GM18505 (cell line): ENCODE measurements around the gene NDUFS6.
"Not testable (repeated sequence)": the region's sequence is repeated elsewhere in the genome, so short reads cannot be mapped to it uniquely, and the experiment has no call there.

ENCODE experiments used
- ATAC-seq: cut with Tn5 transposase; IDR thresholded peaks from one replicate; pipeline ENCODE4 v1.9.1; 2021; ENCODE audit not compliant: unreplicated experiment
- POLR2A ChIP-seq: IDR thresholded peaks from 4 replicates; pipeline ENCODE4 v1.6.1; 2011; ENCODE audit warnings: borderline replicate concordance; ENCODE audit not compliant: insufficient read depth, insufficient read length; ENCODE audit errors: extremely low read depth

NDUFS6 gene

GRCh38 chr5:1836891-1837880 lies 36.0 kb downstream of the NDUFS6 start:
- ATAC-seq = no peak
- no peak for TF ChIP-seq POLR2A

GRCh38 chr5:1838013-1838412 lies 36.8 kb downstream of the NDUFS6 start:
- ATAC-seq = no peak
- TF ChIP-seq POLR2A = no peak

GRCh38 chr5:1840071-1840547 lies 38.9 kb downstream of the NDUFS6 start:
- no peak for TF ChIP-seq POLR2A
- ATAC-seq = no peak

- ATAC-seq = no peak
- no peak for TF ChIP-seq POLR2A
These were observed 39.7 kb downstream of the NDUFS6 start for GRCh38 chr5:1840741-1841521.

- ATAC-seq = no peak
- no peak for TF ChIP-seq POLR2A
These were observed 41.0 kb downstream of the NDUFS6 start for GRCh38 chr5:1842004-1842819.

GRCh38 chr5:1843761-1844160 lies 42.6 kb downstream of the NDUFS6 start:
- not testable (repeated sequence) for ATAC-seq

GRCh38 chr5:1844708-1845436 lies 43.7 kb downstream of the NDUFS6 start:
- no peak for TF ChIP-seq POLR2A
- ATAC-seq = no peak

GRCh38 chr5:1845696-1846095 lies 44.5 kb downstream of the NDUFS6 start:
- ATAC-seq = no peak
- no peak for TF ChIP-seq POLR2A

- ATAC-seq = no peak
- no peak for TF ChIP-seq POLR2A
These were observed 45.4 kb downstream of the NDUFS6 start for GRCh38 chr5:1846583-1846982.

GRCh38 chr5:1847056-1847455 lies 45.8 kb downstream of the NDUFS6 start:
- no peak for TF ChIP-seq POLR2A
- ATAC-seq = no peak

GRCh38 chr5:1847611-1848010 lies 46.4 kb downstream of the NDUFS6 start:
- no peak for TF ChIP-seq POLR2A
- ATAC-seq = no peak
